Astrocyte (in vitro differentiated cells and primary cell): ENCODE data around the gene EFNB3. TPM values are rescaled to one million over a fixed set of nuclear protein-coding genes. Genes with fewer than 3 reads are reported as not detected.

Experiments used
- DNase-seq: peaks from one replicate; pipeline ENCODE4 v3.0.0-alpha.2; 2010; ENCODE audit warnings: low read depth
- FAIRE-seq: peaks from 2 replicates; lab custom pipeline; 2011; peaks lifted over from hg19 to GRCh38; lab: Jason Lieb, UNC
- H2AFZ ChIP-seq: 2 replicates; pipeline ENCODE4 v1.6.0; 2012; ENCODE audit warnings: low read depth, low read length, inconsistent platforms
- H3K27ac ChIP-seq: 2 replicates; pipeline ENCODE4 v1.5.1; 2011; ENCODE audit warnings: low read depth, low read length, inconsistent platforms
- H3K27me3 ChIP-seq: 2 replicates; pipeline ENCODE4 v1.6.0; 2011; ENCODE audit warnings: low read length, inconsistent platforms; ENCODE audit not compliant: insufficient read depth
- H3K36me3 ChIP-seq: 2 replicates; pipeline ENCODE4 v1.5.1; 2011; ENCODE audit warnings: low read length, inconsistent platforms; ENCODE audit not compliant: insufficient read depth
- H3K4me1 ChIP-seq: 2 replicates; pipeline ENCODE4 v1.5.1; 2011; ENCODE audit warnings: low read length, inconsistent platforms; ENCODE audit not compliant: insufficient read depth
- H3K4me2 ChIP-seq: 2 replicates; pipeline ENCODE4 v1.6.0; 2012; ENCODE audit warnings: low read length, inconsistent platforms
- H3K4me3 ChIP-seq: 2 replicates; pipeline ENCODE4 v1.5.1; 2011; ENCODE audit warnings: low read depth, mild to moderate bottlenecking, low read length, inconsistent platforms; ENCODE audit not compliant: insufficient read depth
- H3K79me2 ChIP-seq: 2 replicates; pipeline ENCODE4 v1.6.0; 2012; ENCODE audit warnings: mild to moderate bottlenecking, low read length, inconsistent platforms; ENCODE audit not compliant: insufficient read depth
- H3K9ac ChIP-seq: 2 replicates; pipeline ENCODE4 v1.6.0; 2012; ENCODE audit warnings: mild to moderate bottlenecking, low read length, inconsistent platforms
- H3K9me3 ChIP-seq: 2 replicates; pipeline ENCODE4 v1.5.1; 2012; ENCODE audit warnings: low read depth, mild to moderate bottlenecking, low read length, inconsistent platforms; ENCODE audit not compliant: insufficient read depth
- H4K20me1 ChIP-seq: 2 replicates; pipeline ENCODE4 v1.6.0; 2012; ENCODE audit warnings: low read length, inconsistent platforms; ENCODE audit not compliant: insufficient read depth
- H3K27ac Mint-ChIP-seq: one replicate; pipeline ENCODE4 v1.8.0; 2021; ENCODE audit warnings: mild to moderate bottlenecking, mixed read lengths; ENCODE audit not compliant: unreplicated experiment
- H3K27me3 Mint-ChIP-seq: one replicate; pipeline ENCODE4 v1.8.0; 2021; ENCODE audit warnings: low read depth, mixed read lengths; ENCODE audit not compliant: unreplicated experiment
- H3K36me3 Mint-ChIP-seq: one replicate; pipeline ENCODE4 v1.8.0; 2021; ENCODE audit warnings: low read depth, mixed read lengths; ENCODE audit not compliant: unreplicated experiment
- H3K4me1 Mint-ChIP-seq: one replicate; pipeline ENCODE4 v1.8.0; 2021; ENCODE audit warnings: low read depth, mixed read lengths; ENCODE audit not compliant: unreplicated experiment
- H3K4me3 Mint-ChIP-seq: one replicate; pipeline ENCODE4 v1.8.0; 2021; ENCODE audit warnings: mild to moderate bottlenecking, moderate library complexity, mixed read lengths; ENCODE audit not compliant: unreplicated experiment
- H3K9me3 Mint-ChIP-seq: one replicate; pipeline ENCODE4 v1.8.0; 2021; ENCODE audit warnings: mild to moderate bottlenecking, mixed read lengths; ENCODE audit not compliant: unreplicated experiment
- CTCF ChIP-seq: IDR thresholded peaks from 2 replicates; pipeline ENCODE4 v1.5.1; 2011; ENCODE audit warnings: low read depth, mild to moderate bottlenecking, inconsistent platforms, low read length, moderate library complexity; ENCODE audit not compliant: insufficient read depth
- EZH2 ChIP-seq: IDR thresholded peaks from 2 replicates; pipeline ENCODE4 v1.6.1; 2012; ENCODE audit warnings: mild to moderate bottlenecking, low read length, inconsistent platforms; ENCODE audit not compliant: insufficient read depth
- total RNA-seq: library from RNA; stranded (reverse); gene quantifications from 2 replicates; pipeline ENCODE4 v1.2.1, GENCODE V29; 2021

EFNB3 gene
- total RNA-seq, 1 donor from 2014 or later = 7.0 TPM

- H3K36me3 ChIP-seq = no peaks in the 10 kb centered on the region
- no peak overlapping the region for H3K4me3 ChIP-seq
- Mint-ChIP-seq H3K27me3 (peaks cover 37% of the 10 kb centered on the region), H3K27ac (no peak overlapping the region), H3K4me3 (no peak overlapping the region), H3K36me3 (peaks cover 12% of the 10 kb centered on the region), H3K4me1 (no peaks in the 10 kb centered on the region), H3K9me3 (peaks cover 18% of the 10 kb centered on the region)
- no peaks in the 10 kb centered on the region for H3K9me3 ChIP-seq
- H4K20me1 ChIP-seq = no peaks in the 10 kb centered on the region
- no peak for FAIRE-seq
- H2AFZ ChIP-seq = no peak overlapping the region
- no peak overlapping the region for H3K9ac ChIP-seq
- no peak overlapping the region for H3K27ac ChIP-seq
- H3K27me3 ChIP-seq = no peaks in the 10 kb centered on the region
- H3K4me2 ChIP-seq = no peak overlapping the region
- TF ChIP-seq EZH2 (no peak), CTCF (no peak)
- H3K4me1 ChIP-seq = peaks cover 8% of the 10 kb centered on the region
- no peak for DNase-seq
- no peaks in the 10 kb centered on the region for H3K79me2 ChIP-seq
These were observed 49.7 kb downstream of the EFNB3 start for GRCh38 chr17:7754656-7755055.

- no peak for FAIRE-seq
- no peaks in the 10 kb centered on the region for H3K79me2 ChIP-seq
- H3K4me1 ChIP-seq = peaks cover 4% of the 10 kb centered on the region
- H3K4me3 Mint-ChIP-seq = no peak overlapping the region
- H3K4me1 Mint-ChIP-seq = no peaks in the 10 kb centered on the region
- no peak for TF ChIP-seq CTCF
- no peak for TF ChIP-seq EZH2
- H3K4me3 ChIP-seq = no peak overlapping the region
- H3K27me3 Mint-ChIP-seq = peaks cover 37% of the 10 kb centered on the region
- peaks cover 15% of the 10 kb centered on the region for H3K9me3 Mint-ChIP-seq
- H3K27ac Mint-ChIP-seq = no peak overlapping the region
- no peak for DNase-seq
- no peaks in the 10 kb centered on the region for H3K9me3 ChIP-seq
- no peaks in the 10 kb centered on the region for H3K36me3 ChIP-seq
- H3K9ac ChIP-seq = no peak overlapping the region
- no peak overlapping the region for H3K4me2 ChIP-seq
- no peaks in the 10 kb centered on the region for H4K20me1 ChIP-seq
- peaks cover 9% of the 10 kb centered on the region for H3K36me3 Mint-ChIP-seq
- H3K27me3 ChIP-seq = no peaks in the 10 kb centered on the region
- H3K27ac ChIP-seq = no peak overlapping the region
- no peak overlapping the region for H2AFZ ChIP-seq
These were observed 50.3 kb downstream of the EFNB3 start for GRCh38 chr17:7755095-7755890.

GRCh38 chr17:7756968-7757367, 52.0 kb downstream of the EFNB3 start:
- no peaks in the 10 kb centered on the region for H3K4me1 Mint-ChIP-seq
- Histone ChIP-seq H2AFZ (no peak overlapping the region), H3K27ac (no peak overlapping the region), H3K4me3 (no peak overlapping the region), H3K9me3 (no peaks in the 10 kb centered on the region), H3K36me3 (no peaks in the 10 kb centered on the region), H4K20me1 (no peaks in the 10 kb centered on the region), H3K4me1 (no peaks in the 10 kb centered on the region), H3K27me3 (no peaks in the 10 kb centered on the region), H3K9ac (no peak overlapping the region), H3K4me2 (no peak overlapping the region), H3K79me2 (no peaks in the 10 kb centered on the region)
- TF ChIP-seq CTCF = no peak
- TF ChIP-seq EZH2 = no peak
- DNase-seq (no peak), FAIRE-seq (no peak)
- H3K27ac Mint-ChIP-seq = no peak overlapping the region
- no peak overlapping the region for H3K4me3 Mint-ChIP-seq
- peaks cover 11% of the 10 kb centered on the region for H3K9me3 Mint-ChIP-seq
- H3K36me3 Mint-ChIP-seq = peaks cover 7% of the 10 kb centered on the region
- peaks cover 37% of the 10 kb centered on the region for H3K27me3 Mint-ChIP-seq
